Hematopoietic multipotent progenitor cell treated with erythropoietin and hydrocortisone succinate and interleukin-3 and kit ligand, for 8 days (in vitro differentiated cells): ENCODE data around the gene PRCC.
A peak's percentile ranks its signal among the peaks of the same experiment; 100 is the strongest.
"Not testable (repeated sequence)": the region's sequence is repeated elsewhere in the genome, so short reads cannot be mapped to it uniquely, and the experiment has no call there.

ENCODE experiments used
- DNase-seq: peaks from one replicate; pipeline ENCODE4 v3.0.0-alpha.2; 2015

PRCC gene

DNA sequence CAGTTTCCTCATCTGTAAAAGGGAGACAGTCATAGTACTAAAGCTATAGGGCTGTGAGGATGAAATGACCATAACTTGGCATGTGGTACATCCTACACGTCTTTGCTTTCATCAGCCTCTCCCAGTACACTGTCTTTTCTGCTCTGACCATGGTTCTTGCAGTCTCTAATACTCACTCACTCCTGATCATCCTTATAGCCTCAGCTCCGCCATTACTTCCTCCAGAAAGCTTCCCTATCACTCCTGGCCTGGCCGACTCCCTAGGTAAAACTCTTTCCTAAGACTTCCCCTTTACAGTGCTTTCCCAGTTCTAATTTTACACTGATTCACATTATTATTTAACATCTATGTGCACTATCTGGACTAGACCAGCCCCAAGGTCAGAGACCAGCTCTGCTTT is 21.5 kb upstream of the PRCC start:
- no peak for DNase-seq

- no peak for DNase-seq
Observed at GRCh38 chr1:156746406-156746727, 21.0 kb upstream of the PRCC start.

GRCh38 chr1:156746728-156747631 is 20.4 kb upstream of the PRCC start:
- peak; percentile 67 for DNase-seq

- DNase-seq, result peak; percentile 13
Observed at GRCh38 chr1:156747742-156748669, 19.3 kb upstream of the PRCC start.

DNA sequence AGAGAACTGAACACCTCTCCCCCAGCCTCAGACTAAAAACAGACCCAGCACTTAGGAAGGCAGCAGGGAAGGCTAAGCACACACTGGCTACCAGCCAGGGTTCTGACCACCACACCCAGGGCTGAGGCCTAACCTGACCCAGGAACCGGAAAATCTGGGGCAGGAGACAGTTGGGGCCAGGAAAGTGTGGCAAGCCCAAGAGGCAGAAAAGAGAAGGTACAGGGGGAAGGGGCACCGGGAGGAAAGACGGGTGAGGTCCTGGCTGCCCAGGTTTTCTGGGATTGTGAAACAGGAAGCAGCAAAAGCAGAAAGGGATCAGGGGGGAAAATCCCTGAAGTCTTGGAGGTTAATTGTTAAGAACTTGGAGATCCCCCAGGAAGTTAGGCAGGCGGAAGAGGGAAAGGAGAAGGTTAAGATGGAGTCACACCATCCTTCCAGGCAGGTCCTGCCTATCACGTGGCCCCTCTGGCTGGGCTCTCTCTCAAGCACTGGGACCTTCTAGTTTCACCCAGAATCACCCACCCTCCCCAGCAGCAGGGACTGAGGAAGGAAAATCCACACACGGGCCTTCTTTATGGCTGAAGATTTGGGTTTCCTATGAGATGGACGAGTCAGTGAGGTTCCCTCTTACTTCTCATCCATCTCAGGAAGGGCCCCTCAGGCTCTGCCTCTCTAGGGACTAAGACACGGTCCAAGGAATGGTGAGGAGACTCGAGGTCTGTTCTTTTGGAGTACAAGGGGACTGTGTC is 18.5 kb upstream of the PRCC start:
- DNase-seq, result peak; percentile 80

DNA sequence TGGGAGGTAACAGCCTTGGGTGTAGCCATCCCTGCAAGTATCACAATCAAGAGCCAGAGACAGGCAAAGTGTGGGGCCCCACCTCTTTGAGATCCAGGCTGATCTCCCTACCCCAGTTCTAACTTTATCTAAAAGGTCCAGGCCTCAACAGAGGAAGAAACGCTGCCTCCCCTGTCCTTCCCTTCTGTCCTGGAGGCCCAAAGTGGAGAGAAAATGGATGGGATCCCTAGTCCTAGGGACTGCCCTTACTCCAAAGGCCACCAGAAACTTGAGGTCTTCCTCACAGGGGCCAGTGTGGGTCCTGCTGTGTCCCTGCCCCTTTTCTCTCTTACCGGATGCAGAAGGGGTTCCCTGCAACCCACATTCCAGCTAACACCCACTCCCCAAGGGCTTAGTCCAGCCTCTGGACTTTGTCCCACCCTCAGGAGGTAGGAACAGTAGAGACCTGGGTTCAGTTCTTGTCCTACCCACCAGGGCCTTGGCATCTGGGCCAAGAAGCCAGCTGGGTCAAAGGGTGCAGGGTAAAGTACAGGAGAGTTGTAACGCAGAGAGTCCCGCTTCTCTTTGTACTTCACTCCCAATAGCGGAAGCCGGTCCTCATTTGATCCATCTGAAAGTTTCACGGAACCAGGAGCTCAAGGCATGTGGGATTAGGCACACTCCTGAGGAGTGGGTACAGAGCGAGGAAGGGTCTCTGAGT is 17.8 kb upstream of the PRCC start:
- peak; percentile 87 for DNase-seq

GRCh38 chr1:156750191-156750672 is 17.1 kb upstream of the PRCC start:
- DNase-seq, result peak; percentile 74

DNA sequence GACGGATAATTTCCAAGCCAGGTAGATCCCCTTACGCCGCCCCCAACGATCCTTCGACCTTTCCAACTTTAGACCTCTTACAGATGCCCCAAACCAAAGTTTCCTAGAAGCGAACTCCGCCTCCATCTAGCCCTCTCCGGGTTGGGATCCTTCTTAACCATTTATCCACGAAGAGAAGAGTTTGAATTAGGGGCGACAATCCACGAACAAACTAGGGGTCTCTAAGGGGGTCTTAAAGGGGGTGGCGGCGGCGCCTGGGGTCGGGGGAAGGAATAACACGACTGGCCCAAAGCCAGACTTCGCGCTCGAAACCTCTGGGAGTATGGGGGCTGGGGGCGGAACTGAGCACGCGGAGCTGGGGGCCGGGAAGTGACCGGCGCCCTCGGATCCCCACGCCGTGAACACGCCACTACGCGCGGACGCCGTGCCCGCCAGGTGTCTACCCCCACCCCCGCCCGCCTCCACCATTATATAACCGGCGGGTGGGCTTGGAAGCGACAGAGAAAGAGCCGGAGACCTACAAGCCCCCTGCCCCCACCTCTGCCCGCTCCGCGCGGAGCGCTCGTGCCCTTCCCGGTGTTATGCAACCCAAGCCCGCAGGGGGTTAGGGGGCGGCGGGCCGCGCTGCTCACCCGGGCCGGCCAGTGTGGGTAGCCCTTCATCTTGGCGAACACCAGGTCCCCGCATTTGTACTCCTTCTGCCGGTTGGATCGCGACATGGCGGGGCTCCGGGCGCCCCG is 16.5 kb upstream of the PRCC start:
- peak; percentile 32 for DNase-seq

- no peak for DNase-seq
Observed at GRCh38 chr1:156751451-156751756, 15.9 kb upstream of the PRCC start, which contains the start of gene HDGF. HDGF (minus strand) TSS chr1:156751675; CDS start chr1:156751429, 246 bp downstream.

- peak; percentile 95 for DNase-seq
Observed at GRCh38 chr1:156751757-156752481, 15.4 kb upstream of the PRCC start.

DNA sequence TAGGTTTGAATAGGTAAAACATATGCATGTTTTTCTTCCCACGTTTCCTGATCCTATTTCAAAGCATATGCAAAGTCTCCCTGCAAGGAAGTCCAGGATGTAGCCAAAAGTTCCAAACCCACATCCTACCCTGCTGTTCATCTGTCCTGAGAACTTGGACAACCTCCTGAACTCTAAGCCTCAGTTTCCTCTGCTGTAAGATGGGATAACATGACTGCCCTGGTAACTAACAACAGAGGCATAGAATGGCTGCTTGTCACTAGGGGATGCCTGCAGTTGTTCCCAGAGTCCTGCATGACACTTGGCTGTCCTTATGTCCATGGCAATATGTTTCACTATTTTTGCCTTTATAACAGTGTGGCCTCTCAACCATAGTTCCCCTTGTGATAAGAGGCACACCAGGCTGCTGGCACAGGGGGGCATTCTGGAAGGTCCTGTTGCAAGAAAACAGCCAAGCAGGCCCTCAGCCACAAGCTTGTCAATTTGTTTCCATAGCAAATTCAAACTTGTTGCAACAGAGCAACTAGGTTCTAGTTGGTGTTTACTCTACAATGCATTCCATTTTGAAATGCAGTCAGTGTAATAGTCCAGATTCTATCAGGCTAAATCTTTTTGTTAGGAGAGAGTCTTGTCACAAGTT is 14.4 kb upstream of the PRCC start:
- DNase-seq, result peak; percentile 44

- no peak for DNase-seq
Observed at GRCh38 chr1:156754219-156754618, 13.1 kb upstream of the PRCC start.

GRCh38 chr1:156755527-156755950 is 11.8 kb upstream of the PRCC start:
- DNase-seq, result peak; percentile 85

- DNase-seq, result peak; percentile 46
Observed at GRCh38 chr1:156756355-156756754, 11.0 kb upstream of the PRCC start.

- peak; percentile 92 for DNase-seq
Observed at GRCh38 chr1:156757572-156758253, 9.6 kb upstream of the PRCC start.

DNA sequence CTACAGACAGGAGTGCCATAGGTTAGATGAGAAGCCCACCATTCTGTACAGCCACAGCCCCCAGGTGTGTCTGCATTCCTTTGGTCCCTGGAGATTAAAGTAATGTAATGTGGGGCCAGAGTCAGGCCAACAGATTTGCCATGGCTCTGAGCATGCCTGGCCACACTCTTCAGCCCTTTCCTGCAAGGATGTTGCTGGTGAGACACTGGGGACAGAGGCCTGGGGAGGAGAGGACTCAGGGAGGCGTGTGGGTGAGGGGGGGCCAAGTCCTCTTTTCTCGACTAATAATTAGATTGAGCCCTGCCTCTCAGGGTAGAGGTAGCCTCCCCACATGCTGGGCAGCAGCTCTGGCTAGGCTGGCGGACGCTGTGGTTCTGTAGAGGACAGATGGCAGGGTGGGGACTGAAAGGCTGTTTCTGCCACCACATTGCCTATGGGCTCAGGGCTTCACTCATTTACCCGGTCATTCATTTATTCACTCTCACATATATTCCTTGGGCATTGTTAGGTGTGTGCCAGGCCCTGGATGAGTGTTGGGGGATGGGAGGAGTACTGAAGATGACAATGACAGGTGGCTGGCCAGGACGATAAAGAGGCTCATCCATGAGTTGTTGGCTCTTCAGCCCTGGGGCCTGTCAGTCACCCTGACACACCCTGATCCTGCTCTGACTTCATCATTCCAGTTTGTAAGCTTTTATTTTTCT is 7.1 kb upstream of the PRCC start:
- DNase-seq, result peak; percentile 45

DNA sequence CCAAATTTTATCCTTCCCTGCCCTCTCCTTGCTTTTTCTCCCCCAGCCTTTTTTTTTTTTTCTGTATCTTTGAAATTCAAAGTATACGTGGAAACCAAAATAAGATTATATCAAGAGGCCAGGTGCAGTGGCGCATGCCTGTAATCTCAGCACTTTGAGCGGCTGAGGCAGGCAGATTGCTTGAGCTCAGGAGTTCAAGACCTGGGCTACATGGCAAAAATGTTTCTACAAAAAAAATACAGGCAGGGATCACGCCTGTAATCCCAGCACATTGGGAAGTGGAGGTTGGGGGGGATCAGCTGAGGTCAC is 6.6 kb upstream of the PRCC start:
- DNase-seq, result no peak

DNA sequence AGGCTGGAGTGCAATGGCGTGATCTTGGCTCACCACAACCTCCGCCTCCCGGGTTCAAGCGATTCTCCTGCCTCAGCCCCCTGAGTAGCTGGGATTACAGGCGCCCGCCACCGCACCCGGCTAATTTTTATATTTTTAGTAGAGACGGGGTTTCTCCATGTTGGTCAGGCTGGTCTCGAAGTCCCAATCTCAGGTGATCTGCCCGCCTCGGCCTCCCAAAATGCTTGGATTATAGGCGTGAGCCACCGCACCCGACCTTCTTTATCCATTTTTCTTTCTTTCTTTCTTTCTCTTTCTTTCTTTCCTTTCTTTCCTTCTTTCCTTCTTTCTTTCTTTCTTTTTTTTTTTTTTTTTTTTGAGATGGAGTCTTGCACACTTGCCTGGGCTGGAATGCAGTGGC is 2.2 kb upstream of the PRCC start:
- DNase-seq, result not testable (repeated sequence)

- DNase-seq, result peak; percentile 24
Observed at GRCh38 chr1:156765666-156766065, 1.7 kb upstream of the PRCC start.
